ENCODE results near the gene DYNC1H1.

- TF ChIP-seq, protein P1, sequence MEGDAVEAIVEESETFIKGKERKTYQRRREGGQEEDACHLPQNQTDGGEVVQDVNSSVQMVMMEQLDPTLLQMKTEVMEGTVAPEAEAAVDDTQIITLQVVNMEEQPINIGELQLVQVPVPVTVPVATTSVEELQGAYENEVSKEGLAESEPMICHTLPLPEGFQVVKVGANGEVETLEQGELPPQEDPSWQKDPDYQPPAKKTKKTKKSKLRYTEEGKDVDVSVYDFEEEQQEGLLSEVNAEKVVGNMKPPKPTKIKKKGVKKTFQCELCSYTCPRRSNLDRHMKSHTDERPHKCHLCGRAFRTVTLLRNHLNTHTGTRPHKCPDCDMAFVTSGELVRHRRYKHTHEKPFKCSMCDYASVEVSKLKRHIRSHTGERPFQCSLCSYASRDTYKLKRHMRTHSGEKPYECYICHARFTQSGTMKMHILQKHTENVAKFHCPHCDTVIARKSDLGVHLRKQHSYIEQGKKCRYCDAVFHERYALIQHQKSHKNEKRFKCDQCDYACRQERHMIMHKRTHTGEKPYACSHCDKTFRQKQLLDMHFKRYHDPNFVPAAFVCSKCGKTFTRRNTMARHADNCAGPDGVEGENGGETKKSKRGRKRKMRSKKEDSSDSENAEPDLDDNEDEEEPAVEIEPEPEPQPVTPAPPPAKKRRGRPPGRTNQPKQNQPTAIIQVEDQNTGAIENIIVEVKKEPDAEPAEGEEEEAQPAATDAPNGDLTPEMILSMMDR (IDR thresholded peaks at IDR 0.05; ENCODE audit: poor library complexity, severe bottlenecking), result no peak
- TF ChIP-seq REST (IDR thresholded peaks at IDR 0.05; ENCODE audit: borderline replicate concordance) (no peak), EP300 (conservative IDR thresholded peaks at IDR 0.05; ENCODE audit: poor library complexity, severe bottlenecking) (no peak), RAD21 (conservative IDR thresholded peaks at IDR 0.05) (no peak)
Measured at GRCh38 chr14:102050026-102050405, 85.6 kb downstream of the DYNC1H1 start.
